ENCODE measurements around the gene HDAC4.

- no peak for TF ChIP-seq CTCF (IDR thresholded peaks at IDR 0.05)
- TF ChIP-seq NFYB (CRISPR knock-in tag; conservative IDR thresholded peaks at IDR 0.05; ENCODE audit: low read depth), result no peak
- no peak for TF ChIP-seq RELA (CRISPR knock-in tag; IDR thresholded peaks at IDR 0.05; ENCODE audit: borderline replicate concordance)
- no peak for TF ChIP-seq ZNF396 (CRISPR knock-in tag; IDR thresholded peaks at IDR 0.05; ENCODE audit: borderline replicate concordance)
- TF ChIP-seq E2F4 (CRISPR knock-in tag; IDR thresholded peaks at IDR 0.05; ENCODE audit: borderline replicate concordance, low read depth), result no peak
- no peak for TF ChIP-seq E2F5 (CRISPR knock-in tag; IDR thresholded peaks at IDR 0.05)
- no peak for TF ChIP-seq JUN (CRISPR knock-in tag; IDR thresholded peaks at IDR 0.05)
- no peak for TF ChIP-seq ZBTB21 (CRISPR knock-in tag; IDR thresholded peaks at IDR 0.05; ENCODE audit: borderline replicate concordance)
- TF ChIP-seq SOX15 (CRISPR knock-in tag; IDR thresholded peaks at IDR 0.05), result no peak
Observed at GRCh38 chr2:239249048-239249447, 151.8 kb downstream of the HDAC4 start.

All from WTC11 (cell line).